ENCODE measurements around the gene TSPAN11.

DNA sequence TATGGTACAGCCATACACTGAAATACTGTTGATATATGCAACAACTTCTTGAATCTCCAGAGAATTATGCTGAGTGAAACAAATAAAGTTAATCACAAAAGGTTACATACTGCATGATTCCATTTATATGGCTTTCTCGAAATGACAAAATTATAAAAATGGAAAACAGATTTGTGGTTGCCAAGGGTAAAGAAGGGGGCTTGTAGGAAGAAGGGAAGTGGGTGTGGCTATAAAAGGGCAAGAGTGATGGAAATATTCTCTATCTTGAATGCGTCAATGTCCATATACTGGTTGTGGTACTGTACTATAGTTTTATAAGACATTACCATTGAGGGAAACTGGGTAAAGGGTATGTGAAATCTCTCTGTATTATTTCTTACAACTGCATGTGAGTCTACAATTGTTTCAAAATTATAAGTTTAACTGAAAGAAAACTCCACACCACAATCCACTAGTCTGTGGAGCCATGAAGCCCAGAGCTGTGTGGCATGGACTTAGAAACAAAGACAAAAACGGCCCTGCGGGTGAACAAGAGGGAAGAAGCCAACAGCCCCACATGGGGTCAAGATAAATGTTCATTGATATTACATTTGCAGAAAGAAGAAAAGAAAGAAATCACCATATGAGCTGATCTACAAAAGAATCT is 18.3 kb upstream of the TSPAN11 start:
- TF ChIP-seq, protein P1, sequence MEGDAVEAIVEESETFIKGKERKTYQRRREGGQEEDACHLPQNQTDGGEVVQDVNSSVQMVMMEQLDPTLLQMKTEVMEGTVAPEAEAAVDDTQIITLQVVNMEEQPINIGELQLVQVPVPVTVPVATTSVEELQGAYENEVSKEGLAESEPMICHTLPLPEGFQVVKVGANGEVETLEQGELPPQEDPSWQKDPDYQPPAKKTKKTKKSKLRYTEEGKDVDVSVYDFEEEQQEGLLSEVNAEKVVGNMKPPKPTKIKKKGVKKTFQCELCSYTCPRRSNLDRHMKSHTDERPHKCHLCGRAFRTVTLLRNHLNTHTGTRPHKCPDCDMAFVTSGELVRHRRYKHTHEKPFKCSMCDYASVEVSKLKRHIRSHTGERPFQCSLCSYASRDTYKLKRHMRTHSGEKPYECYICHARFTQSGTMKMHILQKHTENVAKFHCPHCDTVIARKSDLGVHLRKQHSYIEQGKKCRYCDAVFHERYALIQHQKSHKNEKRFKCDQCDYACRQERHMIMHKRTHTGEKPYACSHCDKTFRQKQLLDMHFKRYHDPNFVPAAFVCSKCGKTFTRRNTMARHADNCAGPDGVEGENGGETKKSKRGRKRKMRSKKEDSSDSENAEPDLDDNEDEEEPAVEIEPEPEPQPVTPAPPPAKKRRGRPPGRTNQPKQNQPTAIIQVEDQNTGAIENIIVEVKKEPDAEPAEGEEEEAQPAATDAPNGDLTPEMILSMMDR (IDR thresholded peaks at IDR 0.05) = no peak
- TF ChIP-seq POLR2A (IDR thresholded peaks at IDR 0.05) = no peak
- TF ChIP-seq POLR2AphosphoS5 (IDR thresholded peaks at IDR 0.05; ENCODE audit: insufficient read depth in 1 of 2, low read depth in 1 of 2) = no peak
